ENCODE measurements around the gene PDE8A.
"Not testable (repeated sequence)": the region's sequence is repeated elsewhere in the genome, so short reads cannot be mapped to it uniquely, and the experiment has no call there.

The PDE8A gene

GRCh38 chr15:84992157-84992944 lies 10.7 kb downstream of the PDE8A start:
- no peaks in the 10 kb centered on the region for H3K27me3 ChIP-seq (ENCODE audit: low read depth, low read length)
- H3K36me3 ChIP-seq (ENCODE audit: control insufficient read depth in 1 of 2, insufficient read depth in 2 of 2, low read length in 2 of 2), result no peaks in the 10 kb centered on the region
- H3K4me1 ChIP-seq (ENCODE audit: control insufficient read depth in 1 of 2, insufficient read depth in 2 of 2, low read length in 2 of 2), result peaks cover 8 to 18% of the 10 kb centered on the region in 2 donors
- H3K27ac ChIP-seq (ENCODE audit: low read length), result peak overlapping the region; percentile 47
- no peaks in the 10 kb centered on the region for H3K9me3 ChIP-seq (ENCODE audit: control insufficient read depth in 1 of 2, low read length in 2 of 2)
- H3K4me3 ChIP-seq (ENCODE audit: low read depth in 1 of 2, low read length in 2 of 2), result no peak overlapping the region

- H3K4me1 ChIP-seq (ENCODE audit: control insufficient read depth in 1 of 2, insufficient read depth in 2 of 2, low read length in 2 of 2), result peaks cover 16 to 21% of the 10 kb centered on the region in 2 donors
- H3K4me3 ChIP-seq (ENCODE audit: low read depth in 1 of 2, low read length in 2 of 2), result no peak overlapping the region
- H3K36me3 ChIP-seq (ENCODE audit: control insufficient read depth in 1 of 2, insufficient read depth in 2 of 2, low read length in 2 of 2), result no peaks in the 10 kb centered on the region
- no peaks in the 10 kb centered on the region for H3K9me3 ChIP-seq (ENCODE audit: control insufficient read depth in 1 of 2, low read length in 2 of 2)
- H3K27ac ChIP-seq (ENCODE audit: low read length), result no peak overlapping the region
- H3K27me3 ChIP-seq (ENCODE audit: low read depth, low read length), result no peaks in the 10 kb centered on the region
These were observed 14.4 kb downstream of the PDE8A start for GRCh38 chr15:84996055-84996454.

GRCh38 chr15:84996714-84997113 lies 15.1 kb downstream of the PDE8A start:
- not testable (repeated sequence) for H3K27ac ChIP-seq (ENCODE audit: low read length); H3K36me3 ChIP-seq (ENCODE audit: control insufficient read depth in 1 of 2, insufficient read depth in 2 of 2, low read length in 2 of 2); H3K27me3 ChIP-seq (ENCODE audit: low read depth, low read length); H3K4me3 ChIP-seq (ENCODE audit: low read depth in 1 of 2, low read length in 2 of 2); H3K9me3 ChIP-seq (ENCODE audit: control insufficient read depth in 1 of 2, low read length in 2 of 2)
- peaks cover 16 to 21% of the 10 kb centered on the region in 2 donors for H3K4me1 ChIP-seq (ENCODE audit: control insufficient read depth in 1 of 2, insufficient read depth in 2 of 2, low read length in 2 of 2)

GRCh38 chr15:84997214-84997613 lies 15.6 kb downstream of the PDE8A start:
- not testable (repeated sequence) for H3K27me3 ChIP-seq (ENCODE audit: low read depth, low read length); H3K36me3 ChIP-seq (ENCODE audit: control insufficient read depth in 1 of 2, insufficient read depth in 2 of 2, low read length in 2 of 2); H3K27ac ChIP-seq (ENCODE audit: low read length); H3K4me3 ChIP-seq (ENCODE audit: low read depth in 1 of 2, low read length in 2 of 2); H3K9me3 ChIP-seq (ENCODE audit: control insufficient read depth in 1 of 2, low read length in 2 of 2)
- peaks cover 13 to 18% of the 10 kb centered on the region in 2 donors for H3K4me1 ChIP-seq (ENCODE audit: control insufficient read depth in 1 of 2, insufficient read depth in 2 of 2, low read length in 2 of 2)

- no peaks in the 10 kb centered on the region for H3K27me3 ChIP-seq (ENCODE audit: low read depth, low read length)
- H3K4me1 ChIP-seq (ENCODE audit: control insufficient read depth in 1 of 2, insufficient read depth in 2 of 2, low read length in 2 of 2), result peaks cover 8 to 24% of the 10 kb centered on the region in 2 donors
- H3K27ac ChIP-seq (ENCODE audit: low read length), result no peak overlapping the region
- no peaks in the 10 kb centered on the region for H3K36me3 ChIP-seq (ENCODE audit: control insufficient read depth in 1 of 2, insufficient read depth in 2 of 2, low read length in 2 of 2)
- no peaks in the 10 kb centered on the region for H3K9me3 ChIP-seq (ENCODE audit: control insufficient read depth in 1 of 2, low read length in 2 of 2)
- H3K4me3 ChIP-seq (ENCODE audit: low read depth in 1 of 2, low read length in 2 of 2), result no peak overlapping the region
These were observed 18.7 kb downstream of the PDE8A start for GRCh38 chr15:85000189-85000864.

GRCh38 chr15:85000937-85001336 lies 19.3 kb downstream of the PDE8A start:
- no peaks in the 10 kb centered on the region for H3K36me3 ChIP-seq (ENCODE audit: control insufficient read depth in 1 of 2, insufficient read depth in 2 of 2, low read length in 2 of 2)
- no peaks in the 10 kb centered on the region for H3K9me3 ChIP-seq (ENCODE audit: control insufficient read depth in 1 of 2, low read length in 2 of 2)
- no peak overlapping the region for H3K27ac ChIP-seq (ENCODE audit: low read length)
- peaks cover 8 to 24% of the 10 kb centered on the region in 2 donors for H3K4me1 ChIP-seq (ENCODE audit: control insufficient read depth in 1 of 2, insufficient read depth in 2 of 2, low read length in 2 of 2)
- H3K27me3 ChIP-seq (ENCODE audit: low read depth, low read length), result no peaks in the 10 kb centered on the region
- no peak overlapping the region for H3K4me3 ChIP-seq (ENCODE audit: low read depth in 1 of 2, low read length in 2 of 2)

GRCh38 chr15:85002517-85002916 lies 20.9 kb downstream of the PDE8A start:
- Histone ChIP-seq H3K27ac (ENCODE audit: low read length) (no peak overlapping the region), H3K9me3 (ENCODE audit: control insufficient read depth in 1 of 2, low read length in 2 of 2) (no peaks in the 10 kb centered on the region), H3K27me3 (ENCODE audit: low read depth, low read length) (no peaks in the 10 kb centered on the region), H3K36me3 (ENCODE audit: control insufficient read depth in 1 of 2, insufficient read depth in 2 of 2, low read length in 2 of 2) (no peaks in the 10 kb centered on the region), H3K4me1 (ENCODE audit: control insufficient read depth in 1 of 2, insufficient read depth in 2 of 2, low read length in 2 of 2) (peaks cover 20 to 24% of the 10 kb centered on the region in 2 donors), H3K4me3 (ENCODE audit: low read depth in 1 of 2, low read length in 2 of 2) (no peak overlapping the region)

- Histone ChIP-seq H3K9me3 (ENCODE audit: control insufficient read depth in 1 of 2, low read length in 2 of 2) (no peaks in the 10 kb centered on the region), H3K27ac (ENCODE audit: low read length) (no peak overlapping the region), H3K4me1 (ENCODE audit: control insufficient read depth in 1 of 2, insufficient read depth in 2 of 2, low read length in 2 of 2) (peaks cover 30 to 36% of the 10 kb centered on the region in 2 donors), H3K27me3 (ENCODE audit: low read depth, low read length) (no peaks in the 10 kb centered on the region), H3K36me3 (ENCODE audit: control insufficient read depth in 1 of 2, insufficient read depth in 2 of 2, low read length in 2 of 2) (no peaks in the 10 kb centered on the region), H3K4me3 (ENCODE audit: low read depth in 1 of 2, low read length in 2 of 2) (no peak overlapping the region)
These were observed 22.1 kb downstream of the PDE8A start for GRCh38 chr15:85003593-85004312.

- Histone ChIP-seq H3K27me3 (ENCODE audit: low read depth, low read length) (no peaks in the 10 kb centered on the region), H3K27ac (ENCODE audit: low read length) (no peak overlapping the region), H3K9me3 (ENCODE audit: control insufficient read depth in 1 of 2, low read length in 2 of 2) (no peaks in the 10 kb centered on the region), H3K4me1 (ENCODE audit: control insufficient read depth in 1 of 2, insufficient read depth in 2 of 2, low read length in 2 of 2) (peaks cover 38 to 43% of the 10 kb centered on the region in 2 donors), H3K4me3 (ENCODE audit: low read depth in 1 of 2, low read length in 2 of 2) (no peak overlapping the region), H3K36me3 (ENCODE audit: control insufficient read depth in 1 of 2, insufficient read depth in 2 of 2, low read length in 2 of 2) (no peaks in the 10 kb centered on the region)
These were observed 22.9 kb downstream of the PDE8A start for GRCh38 chr15:85004550-85004949.

GRCh38 chr15:85005319-85005718 lies 23.7 kb downstream of the PDE8A start:
- H3K4me3 ChIP-seq (ENCODE audit: low read depth in 1 of 2, low read length in 2 of 2), result no peak overlapping the region
- no peaks in the 10 kb centered on the region for H3K27me3 ChIP-seq (ENCODE audit: low read depth, low read length)
- no peaks in the 10 kb centered on the region for H3K36me3 ChIP-seq (ENCODE audit: control insufficient read depth in 1 of 2, insufficient read depth in 2 of 2, low read length in 2 of 2)
- H3K9me3 ChIP-seq (ENCODE audit: control insufficient read depth in 1 of 2, low read length in 2 of 2), result no peaks in the 10 kb centered on the region
- peaks cover 44 to 45% of the 10 kb centered on the region in 2 donors for H3K4me1 ChIP-seq (ENCODE audit: control insufficient read depth in 1 of 2, insufficient read depth in 2 of 2, low read length in 2 of 2)
- H3K27ac ChIP-seq (ENCODE audit: low read length), result no peak overlapping the region

GRCh38 chr15:85005746-85006145 lies 24.1 kb downstream of the PDE8A start:
- no peaks in the 10 kb centered on the region for H3K9me3 ChIP-seq (ENCODE audit: control insufficient read depth in 1 of 2, low read length in 2 of 2)
- H3K4me3 ChIP-seq (ENCODE audit: low read depth in 1 of 2, low read length in 2 of 2), result no peak overlapping the region
- H3K4me1 ChIP-seq (ENCODE audit: control insufficient read depth in 1 of 2, insufficient read depth in 2 of 2, low read length in 2 of 2), result peaks cover 43 to 45% of the 10 kb centered on the region in 2 donors
- H3K27ac ChIP-seq (ENCODE audit: low read length), result no peak overlapping the region
- H3K27me3 ChIP-seq (ENCODE audit: low read depth, low read length), result no peaks in the 10 kb centered on the region
- no peaks in the 10 kb centered on the region for H3K36me3 ChIP-seq (ENCODE audit: control insufficient read depth in 1 of 2, insufficient read depth in 2 of 2, low read length in 2 of 2)

Measured in muscle layer of duodenum (tissue), 2 donors.